Pulmonary artery endothelial cell (primary cell): ENCODE measurements around the gene ATP6V0E2. TPM values are rescaled to one million over a fixed set of nuclear protein-coding genes. Genes with fewer than 3 reads are reported as not detected.
A peak's percentile ranks its signal among the peaks of the same experiment; 100 is the strongest.

ENCODE experiments used
- DNase-seq: peaks from one replicate; pipeline ENCODE4 v3.0.0-alpha.2; 2011; ENCODE audit warnings: low read depth, low spot score
- total RNA-seq: library from RNA; depleted of rRNA; stranded (reverse); fragments of >200 nt; gene quantifications from 2 replicates; pipeline ENCODE4 v1.2.3, GENCODE V29; 2014

ATP6V0E2 gene
- total RNA-seq, 1 donor from 2014 or later = 20.8 TPM

DNA sequence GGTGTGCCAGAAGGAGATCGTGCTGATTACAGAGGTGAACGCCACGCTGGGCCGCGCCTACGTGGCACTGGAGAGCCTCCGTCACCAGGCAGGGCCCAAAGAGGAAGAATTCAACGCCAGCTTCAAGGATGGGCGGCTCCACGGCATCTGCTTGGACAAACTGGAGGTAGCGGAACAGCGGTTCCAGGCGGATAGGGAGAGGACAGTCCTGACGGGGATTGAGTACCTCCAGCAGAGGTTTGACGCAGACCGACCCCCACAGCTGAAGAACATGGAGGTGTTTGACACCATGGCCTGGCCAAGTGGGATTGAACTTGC is 12.1 kb upstream of the ATP6V0E2 start:
- DNase-seq = no peak

DNA sequence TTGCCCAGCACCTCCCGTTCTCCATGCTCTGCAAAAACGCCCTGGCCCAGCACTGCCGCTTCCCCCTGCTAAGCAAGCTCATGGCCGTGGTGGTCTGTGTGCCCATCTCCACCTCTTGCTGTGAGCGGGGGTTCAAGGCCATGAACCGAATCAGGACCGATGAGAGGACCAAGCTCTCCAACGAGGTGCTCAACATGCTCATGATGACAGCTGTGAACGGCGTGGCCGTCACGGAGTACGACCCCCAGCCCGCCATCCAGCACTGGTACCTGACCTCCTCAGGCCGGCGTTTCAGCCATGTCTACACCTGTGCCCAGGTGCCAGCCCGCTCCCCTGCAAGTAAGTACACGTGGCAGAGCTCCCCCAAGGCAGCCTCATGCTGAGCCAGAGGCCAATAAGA is 11.6 kb upstream of the ATP6V0E2 start:
- no peak for DNase-seq

DNA sequence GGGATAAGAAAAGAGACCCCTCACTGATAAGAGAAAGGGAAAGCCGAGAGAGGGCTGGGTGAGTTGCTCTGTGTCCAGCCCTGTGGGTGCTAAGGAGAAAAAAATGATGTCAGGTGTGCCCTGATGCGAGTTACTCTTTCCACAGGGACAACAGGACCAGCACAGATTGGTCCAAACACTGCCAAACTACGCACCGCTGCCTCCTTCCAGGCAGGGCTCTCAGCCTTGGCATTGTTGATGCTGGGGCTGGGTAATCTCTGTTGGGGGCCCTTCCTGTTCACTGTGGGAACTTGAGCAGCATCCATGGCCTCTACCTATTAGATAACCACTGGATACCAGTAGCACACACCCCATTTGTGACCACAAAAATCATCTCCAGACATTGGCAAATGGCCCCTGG is 10.3 kb upstream of the ATP6V0E2 start:
- DNase-seq = no peak

DNA sequence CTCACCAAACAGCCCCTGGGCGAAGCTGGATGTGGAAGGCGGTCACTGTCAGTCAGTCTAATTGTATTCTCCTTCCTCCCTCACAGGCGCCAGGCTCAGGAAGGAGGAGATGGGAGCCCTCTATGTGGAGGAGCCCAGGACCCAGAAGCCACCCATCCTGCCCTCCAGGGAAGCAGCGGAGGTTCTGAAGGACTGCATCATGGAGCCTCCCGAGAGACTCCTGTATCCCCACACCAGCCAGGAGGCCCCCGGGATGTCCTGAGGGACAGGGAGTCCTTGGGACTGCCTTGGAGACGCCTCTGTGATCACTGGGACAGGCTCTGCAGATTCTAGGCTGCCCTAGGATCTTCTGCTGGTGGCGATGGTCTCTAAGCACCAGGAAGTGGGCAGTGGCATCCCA is 9.7 kb upstream of the ATP6V0E2 start:
- no peak for DNase-seq

DNA sequence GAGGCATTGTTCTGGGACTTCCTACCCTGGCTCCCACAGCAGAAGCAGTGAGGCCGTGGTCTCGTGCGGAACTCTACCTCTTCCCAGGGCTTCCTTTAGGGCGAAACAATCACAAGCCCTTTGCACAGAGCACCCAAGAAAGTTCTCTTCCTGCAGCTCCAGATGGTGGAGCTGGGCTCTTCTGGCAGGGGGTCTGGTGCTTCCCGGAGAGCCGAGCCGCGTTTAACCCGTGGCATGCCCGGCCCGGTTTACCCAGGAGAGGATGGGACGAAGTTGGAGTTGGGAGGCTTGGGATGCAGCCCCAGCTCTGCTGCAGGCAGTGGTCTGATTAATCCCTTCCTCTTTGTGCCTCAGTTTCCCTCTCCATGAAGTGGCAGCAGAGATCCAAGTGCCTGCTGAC is 9.0 kb upstream of the ATP6V0E2 start:
- no peak for DNase-seq

DNA sequence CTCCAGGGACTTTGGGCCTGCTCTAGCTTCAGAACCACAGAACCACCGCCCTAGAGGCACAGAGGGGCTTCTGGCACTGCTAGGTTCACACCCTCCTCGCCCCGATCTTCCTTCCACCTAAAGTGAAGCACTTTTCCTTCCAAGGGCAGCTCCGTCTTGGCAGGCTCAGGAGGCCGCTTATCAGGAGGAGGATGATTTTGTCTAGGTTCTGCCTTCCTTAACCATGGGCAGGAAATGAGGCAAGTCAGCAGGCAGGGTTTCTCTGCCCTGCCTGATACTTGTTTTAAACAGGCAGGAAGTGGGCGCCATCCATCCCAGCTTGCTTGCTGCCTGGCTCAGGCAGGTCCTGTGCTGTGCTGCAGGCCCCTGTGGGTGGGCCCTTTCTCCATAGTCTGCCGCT is 8.3 kb upstream of the ATP6V0E2 start:
- DNase-seq = no peak

DNA sequence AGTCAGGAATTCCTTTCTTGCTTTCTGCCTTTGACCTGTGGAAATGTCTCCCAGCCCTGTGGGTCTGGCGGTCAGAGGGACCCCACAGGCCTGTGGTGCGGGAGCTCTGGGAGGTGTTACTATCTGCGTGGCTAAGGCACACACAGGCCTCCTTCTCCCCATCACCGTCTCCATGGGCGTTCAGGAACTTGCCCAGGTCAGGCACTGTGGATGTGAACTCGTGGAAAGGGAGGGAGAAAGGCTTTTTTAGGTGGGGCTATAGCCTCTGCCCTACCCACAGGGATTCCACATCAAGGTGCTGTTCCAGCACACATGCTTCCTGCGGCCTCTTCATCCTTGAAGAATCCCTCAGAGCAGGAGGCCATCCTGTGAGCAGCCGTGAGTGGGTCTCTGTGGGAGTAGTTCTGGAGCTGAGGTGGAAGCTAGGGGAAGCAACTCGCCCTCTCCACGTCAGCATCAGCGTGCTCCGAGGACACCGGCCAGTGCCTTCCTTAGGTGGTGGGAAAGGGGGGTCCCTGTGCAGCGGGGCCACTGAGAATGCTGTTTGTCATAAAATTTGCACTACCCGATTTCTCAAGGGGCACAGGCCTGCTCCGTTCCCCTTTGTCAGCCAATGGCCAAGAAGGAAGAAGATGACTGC is 7.5 kb upstream of the ATP6V0E2 start:
- no peak for DNase-seq

DNA sequence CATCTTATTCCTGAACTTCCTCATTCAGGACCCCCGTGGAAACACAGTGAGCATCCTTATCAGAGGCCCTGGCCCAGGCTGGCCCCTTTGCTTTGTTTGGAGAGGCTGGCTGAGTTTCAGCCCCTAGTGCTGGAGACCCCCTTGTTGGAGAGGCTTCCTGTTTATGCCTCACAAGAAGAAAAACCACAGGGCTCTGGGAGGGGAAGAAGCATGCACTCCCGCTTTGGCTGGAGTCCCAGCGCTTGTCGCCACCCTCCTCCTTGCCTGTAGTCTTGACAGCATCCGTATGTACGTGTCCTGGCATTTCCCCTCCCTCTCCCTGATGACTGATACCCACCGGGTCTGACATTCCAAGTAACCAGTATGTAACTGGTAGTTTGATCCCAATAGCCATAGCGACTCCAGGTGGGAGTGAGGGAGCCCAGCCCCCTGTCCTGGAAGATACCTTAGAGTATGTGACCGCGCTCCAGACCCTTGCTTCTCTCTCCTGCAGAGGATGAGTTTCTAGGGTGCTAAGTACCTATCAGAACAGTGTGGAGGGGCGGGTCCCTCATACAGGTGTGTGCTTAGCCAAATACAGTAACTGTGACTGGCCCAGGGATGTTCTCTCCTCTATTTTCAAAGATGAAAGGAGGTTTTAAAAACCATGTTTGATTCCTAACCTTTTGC is 6.9 kb upstream of the ATP6V0E2 start:
- DNase-seq = no peak

DNA sequence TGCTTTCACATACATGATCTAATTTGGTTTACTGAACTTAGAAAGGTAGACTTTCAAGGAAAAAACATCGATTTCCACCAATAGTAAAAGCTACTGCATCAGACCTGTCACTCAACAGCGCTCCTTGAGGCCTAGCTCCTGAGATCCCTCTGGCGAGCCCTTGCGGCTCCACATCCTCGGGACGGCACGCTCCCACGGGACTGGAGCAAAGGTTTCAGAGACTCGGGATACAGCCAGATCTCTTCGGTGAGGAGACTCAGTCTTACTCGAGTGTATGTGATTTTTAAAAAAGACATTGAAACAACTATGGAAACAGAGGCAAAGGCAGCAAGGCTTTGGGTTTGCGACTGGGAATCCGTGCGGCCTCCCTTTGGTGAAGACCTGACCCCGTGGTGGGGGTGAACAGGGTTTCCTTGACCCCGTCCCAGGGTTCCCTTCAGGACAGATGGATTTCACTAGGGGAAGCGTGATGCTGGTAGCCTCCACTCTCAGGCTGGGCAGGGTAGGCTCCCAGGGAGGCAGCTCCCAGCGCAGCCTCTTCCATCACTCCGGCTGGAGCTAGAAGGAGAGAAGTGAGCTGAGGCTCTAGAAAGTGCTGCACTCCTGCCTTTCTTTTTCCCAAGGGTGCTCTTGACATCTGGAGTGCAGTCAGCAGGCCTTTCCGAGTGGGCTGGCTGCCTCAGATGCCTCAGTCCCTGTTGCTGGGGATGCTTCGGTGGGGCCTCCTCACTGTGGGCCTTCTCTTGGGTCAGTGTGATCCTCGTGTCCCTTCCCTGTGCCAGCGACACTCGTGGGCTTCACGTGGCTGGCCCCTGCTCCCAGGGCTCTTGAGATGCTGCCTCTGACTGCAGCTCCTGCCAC is 5.8 kb upstream of the ATP6V0E2 start:
- DNase-seq = no peak

DNA sequence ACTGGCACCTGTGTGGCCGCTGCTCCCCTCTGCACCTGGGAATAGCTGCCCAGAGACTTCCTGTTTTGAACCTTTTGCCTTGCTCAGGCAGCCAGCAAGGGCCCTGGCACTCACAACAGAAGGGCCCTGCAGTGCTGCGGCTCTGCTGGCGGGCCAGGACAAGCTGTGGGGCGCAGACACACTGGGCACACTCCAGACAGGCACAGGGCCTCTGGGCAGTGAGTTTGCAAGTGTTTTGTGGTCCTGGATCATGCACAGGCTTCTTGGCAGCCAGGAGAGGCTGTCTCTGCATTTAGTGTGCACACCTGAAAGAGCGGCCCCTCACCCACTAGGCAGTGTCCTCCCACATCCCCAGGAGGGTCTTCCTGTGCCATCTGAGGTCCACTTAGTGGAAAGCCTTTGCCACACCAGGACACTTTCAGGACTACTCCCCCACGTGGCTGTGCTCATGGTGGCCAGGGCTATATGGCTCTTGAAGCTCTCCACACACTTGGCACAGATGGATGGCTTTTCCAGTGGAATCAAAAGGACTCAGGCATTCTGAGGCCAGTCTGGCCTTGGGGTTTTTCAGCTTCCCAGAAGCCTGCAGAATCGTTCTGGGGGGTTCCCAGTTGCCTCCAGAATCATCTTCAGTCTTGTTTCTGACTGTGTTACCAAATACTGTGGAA is 5.0 kb upstream of the ATP6V0E2 start:
- DNase-seq = no peak

DNA sequence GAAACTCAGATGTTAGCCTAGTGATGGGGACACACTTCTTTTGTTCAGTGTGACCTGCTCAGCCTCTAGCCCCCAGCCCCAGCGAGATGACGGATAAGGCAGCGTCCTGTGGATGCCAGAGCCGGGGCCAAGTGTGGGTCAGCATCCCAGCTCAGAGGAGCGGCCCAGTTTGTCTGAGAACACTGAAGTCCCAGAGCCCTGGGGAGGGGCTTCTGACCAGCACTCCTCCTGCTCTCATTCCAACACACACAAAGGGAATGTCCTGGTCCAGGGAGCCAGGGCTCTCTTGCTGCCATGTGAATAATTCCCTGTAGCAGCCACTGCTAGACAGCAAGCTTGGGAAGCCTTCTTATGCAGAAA is 4.5 kb upstream of the ATP6V0E2 start:
- DNase-seq = no peak

DNA sequence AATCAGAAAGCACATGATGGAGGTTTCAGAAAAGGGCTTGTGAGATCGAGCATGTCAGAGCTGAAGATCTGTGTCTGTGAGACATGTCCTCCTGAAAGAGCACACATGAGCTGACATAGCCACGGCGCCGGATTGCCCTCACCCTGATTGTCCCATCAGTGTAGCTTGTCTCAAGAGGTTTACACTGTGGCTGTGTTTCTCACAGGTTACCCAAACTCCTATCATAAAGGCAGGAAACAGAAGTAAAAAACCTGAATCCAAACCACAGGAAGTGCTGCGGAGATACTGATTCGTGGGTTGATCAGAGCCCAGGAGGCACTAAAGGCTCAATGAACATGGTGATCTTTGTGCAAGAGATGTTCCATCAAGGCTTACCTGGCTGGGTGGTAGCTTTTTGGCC is 3.9 kb upstream of the ATP6V0E2 start:
- no peak for DNase-seq

DNA sequence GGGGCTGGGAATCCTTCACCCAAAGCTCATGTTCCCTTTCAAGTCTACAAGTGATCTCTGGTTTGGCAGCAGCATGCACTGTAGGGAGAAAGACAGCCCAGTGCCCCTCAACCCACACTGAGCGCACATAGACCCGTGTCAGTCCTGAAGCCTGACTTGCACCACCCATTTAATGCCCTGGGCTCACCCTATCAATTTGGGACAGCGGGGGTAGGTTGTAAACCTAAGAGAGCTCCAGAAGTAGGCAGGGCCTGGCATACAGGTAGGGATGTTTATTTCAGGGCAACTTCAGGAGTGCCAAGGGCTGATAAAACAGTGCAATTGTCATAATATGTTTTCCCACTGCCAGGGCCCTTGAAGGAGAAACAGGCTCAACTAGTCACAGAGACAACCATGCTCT is 3.5 kb upstream of the ATP6V0E2 start:
- no peak for DNase-seq

DNA sequence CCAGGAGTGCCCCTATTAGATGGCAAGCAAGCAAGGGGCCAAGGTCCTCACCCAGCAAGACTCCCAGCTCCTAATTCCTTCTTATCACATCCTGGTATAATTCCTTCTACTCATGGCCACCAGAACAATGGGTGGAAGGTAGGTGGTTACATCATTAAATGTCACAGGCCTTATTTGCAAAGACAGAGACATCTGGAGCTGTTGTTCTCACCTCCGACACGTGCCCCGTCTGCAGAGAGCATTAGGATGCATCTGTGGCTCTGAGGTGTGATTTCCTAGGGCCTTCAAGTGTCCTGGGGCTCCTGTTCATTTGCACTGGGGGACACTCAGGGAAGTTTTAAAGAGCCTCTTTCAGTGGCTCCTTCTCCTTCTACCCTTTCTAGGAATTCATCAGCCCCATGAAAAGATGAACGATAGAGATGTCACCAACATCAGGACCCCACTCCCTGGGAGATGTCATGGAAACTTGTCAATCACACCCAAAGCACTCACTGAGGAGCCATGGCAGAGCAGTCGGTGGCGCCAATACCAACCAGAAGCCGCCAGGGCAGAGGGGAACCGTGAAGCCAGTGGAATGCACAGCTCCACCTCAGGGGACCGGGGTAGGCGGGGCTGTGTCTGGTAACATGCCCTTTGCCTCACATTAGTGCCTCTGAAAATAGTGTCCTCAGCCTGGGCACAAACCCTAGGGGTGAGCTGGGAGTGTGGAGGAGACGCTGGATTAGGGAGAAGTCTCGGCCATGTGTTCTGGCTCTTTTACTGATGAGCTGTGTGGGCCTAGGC is 2.9 kb upstream of the ATP6V0E2 start:
- no peak for DNase-seq

DNA sequence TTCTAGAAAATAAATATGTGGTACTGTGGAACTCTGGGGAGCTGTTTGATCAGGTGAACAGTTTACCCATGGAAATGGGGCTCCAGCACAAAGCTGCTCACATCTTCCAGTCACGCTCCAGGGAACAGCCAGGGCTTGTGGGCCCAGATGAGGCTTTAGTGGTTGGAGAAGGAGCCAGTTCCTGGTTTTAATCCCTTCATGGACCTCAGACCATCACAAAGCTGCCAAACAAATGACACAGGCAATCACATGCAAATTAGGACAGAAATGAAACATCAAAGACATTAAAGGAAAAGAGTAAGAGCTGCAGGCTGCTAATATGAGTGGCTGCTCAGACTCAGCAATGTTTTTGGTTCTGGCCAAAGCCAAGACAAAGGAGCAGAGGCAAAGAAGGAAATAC is 2.2 kb upstream of the ATP6V0E2 start:
- DNase-seq = no peak

DNA sequence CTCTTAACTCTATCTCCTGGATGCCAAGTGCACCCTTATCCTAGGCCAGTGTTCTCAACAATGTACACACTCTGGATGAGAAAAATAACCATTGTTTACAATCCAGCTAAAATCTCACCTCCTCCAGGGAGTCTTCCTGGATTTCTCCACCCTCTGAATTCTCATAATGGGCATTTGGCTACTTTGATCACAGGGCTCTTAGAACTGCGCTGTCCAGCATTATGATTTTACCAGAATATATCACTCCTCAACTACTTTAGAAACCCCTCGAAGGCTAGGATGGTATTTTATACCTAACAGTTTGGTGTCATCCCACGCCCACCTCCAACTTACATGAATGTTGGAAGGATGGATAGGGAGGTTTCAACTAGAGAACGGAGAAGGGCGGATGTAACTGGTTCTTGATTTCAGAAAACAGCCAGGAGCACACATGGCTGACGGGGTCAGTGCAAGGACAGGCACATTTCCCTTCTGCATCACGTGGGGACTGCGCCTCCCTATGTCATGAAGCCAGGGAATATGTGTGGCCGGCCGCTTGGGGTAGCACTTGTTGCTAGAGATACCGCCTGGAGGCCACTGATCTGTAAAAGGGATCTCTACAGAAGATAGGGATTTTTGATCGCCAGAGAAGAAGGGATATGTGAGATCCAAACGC is 1.2 kb upstream of the ATP6V0E2 start:
- peak; percentile 51 for DNase-seq

DNA sequence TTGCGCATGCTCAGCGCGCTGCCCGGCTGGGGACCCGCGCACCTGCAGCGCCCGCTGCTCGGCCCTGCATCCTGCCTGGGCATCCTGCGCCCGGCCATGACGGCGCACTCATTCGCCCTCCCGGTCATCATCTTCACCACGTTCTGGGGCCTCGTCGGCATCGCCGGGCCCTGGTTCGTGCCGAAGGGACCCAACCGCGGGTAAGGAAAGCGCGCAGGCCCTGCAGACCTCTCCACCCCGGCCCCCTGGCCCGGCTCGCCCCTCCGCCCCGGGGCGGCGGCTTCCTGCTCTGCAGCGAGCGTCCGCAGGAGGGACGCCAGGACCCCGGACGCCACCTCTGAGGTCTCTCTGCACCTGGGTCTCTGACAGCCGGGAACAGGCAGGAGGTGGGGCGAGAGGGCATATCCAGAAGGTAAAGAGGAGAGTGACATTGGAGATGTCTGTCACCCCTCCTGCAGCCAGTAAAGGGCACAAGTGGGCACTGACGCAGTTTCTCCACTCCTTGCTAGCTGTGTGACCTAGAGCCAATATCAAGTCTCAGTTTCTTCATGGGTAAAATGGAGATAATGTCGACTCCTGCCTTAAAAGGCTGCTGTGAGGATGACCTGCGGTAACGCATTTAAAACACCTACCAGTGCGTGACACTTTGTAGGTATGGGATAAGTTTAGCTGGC is 338 bp downstream of the ATP6V0E2 start:
- no peak for DNase-seq

DNA sequence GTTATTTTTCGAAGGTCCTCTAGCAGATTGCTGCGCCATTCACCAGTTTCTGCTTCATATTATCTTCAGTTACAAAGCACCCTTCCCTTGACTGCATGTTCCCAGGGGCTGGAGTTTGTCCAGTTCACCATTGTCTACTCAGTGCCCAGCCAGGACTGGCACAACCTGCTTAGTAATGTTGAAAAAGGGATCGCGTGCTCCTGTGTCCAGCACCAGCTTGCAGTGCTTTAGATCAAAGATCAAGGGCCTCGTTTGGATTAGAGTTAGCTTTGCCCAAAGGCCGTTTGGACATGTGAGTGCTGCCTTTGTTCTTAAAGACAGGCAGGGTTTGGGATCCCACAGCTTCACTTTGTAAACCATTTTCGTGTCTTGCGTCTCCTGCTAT is 867 bp downstream of the ATP6V0E2 start:
- DNase-seq = no peak

DNA sequence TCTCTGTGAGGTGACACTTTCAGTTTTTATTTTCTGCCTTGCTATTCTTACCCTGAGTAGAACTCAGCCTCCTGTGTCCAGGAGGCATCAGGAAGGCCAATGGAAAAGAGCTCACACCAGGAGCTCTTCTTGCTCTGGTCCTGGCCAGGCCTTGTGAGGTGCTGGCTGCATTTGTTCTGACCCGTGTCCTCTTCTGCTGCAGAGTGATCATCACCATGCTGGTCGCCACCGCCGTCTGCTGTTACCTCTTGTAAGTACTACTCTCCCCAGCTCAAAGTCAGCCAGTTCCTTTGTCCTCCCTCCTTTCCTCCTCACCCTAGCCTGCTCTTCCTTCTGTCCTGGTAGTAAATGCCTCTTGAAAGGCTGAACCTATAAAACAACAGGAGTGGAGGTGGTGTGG is 1.6 kb downstream of the ATP6V0E2 start:
- no peak for DNase-seq

DNA sequence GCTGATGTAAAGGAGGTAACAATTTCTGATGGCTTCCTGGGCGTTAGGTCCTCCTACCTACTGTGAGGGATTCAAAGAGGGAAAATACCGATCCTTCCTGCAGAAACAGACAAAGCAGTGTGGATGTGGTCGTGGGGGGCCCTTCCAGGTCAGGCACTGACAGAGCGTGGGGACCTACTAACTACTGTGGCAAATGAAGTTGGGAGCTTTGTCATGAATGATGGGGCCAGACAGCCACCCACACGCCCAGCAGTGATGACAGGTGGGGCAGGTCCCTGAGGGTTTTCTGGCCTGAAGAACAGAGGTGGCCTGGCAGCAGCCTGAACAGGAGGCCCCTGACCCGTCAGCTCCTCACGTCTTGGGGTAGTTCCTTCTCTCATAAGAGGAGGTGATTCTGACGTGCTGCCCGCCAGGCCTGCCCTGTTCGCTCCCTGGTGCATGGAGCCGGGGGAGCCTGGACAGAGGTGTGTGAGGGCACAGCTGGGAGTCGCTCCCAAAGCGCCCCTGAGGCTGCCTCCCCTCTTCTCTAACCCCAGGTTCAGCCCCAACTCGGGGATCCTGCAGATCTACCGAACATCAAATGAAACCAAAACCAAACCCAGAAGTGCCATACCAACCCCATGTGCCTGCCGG is 4.2 kb downstream of the ATP6V0E2 start:
- DNase-seq = no peak
